ENCODE data around the gene KIF5C. TPM values are rescaled to one million over a fixed set of nuclear protein-coding genes. Genes with fewer than 3 reads are reported as not detected.

Gene KIF5C
- polyA plus RNA-seq, 1 donor (not counting 4 experiments of a cell fraction or from before 2014, with no cell fraction given), result 0.03 TPM

DNA sequence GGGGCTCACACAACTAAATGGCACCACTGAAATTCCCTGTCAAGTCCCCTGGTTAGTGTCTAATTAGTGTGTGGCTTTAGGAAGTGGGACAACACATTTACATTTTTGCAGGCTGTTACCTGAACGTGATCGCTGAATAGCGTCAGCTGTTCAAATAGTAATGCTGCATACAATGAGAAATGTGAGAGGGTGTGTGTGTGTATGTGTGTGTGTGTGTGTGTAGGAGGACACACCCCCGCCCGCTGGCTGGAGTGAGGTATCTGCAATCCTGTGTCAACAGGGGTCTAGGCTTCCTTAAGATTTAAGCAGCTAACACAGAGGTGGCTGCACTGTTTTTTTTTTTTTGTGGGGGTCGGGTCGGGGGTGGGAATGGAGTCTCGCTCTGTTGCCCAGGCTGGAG, 158.7 kb downstream of the KIF5C start:
- no peak overlapping the region for H3K27ac ChIP-seq (ENCODE audit: control insufficient read depth, insufficient read depth, low read length)
- no peaks in the 10 kb centered on the region for H3K36me3 ChIP-seq (ENCODE audit: control insufficient read depth in 2 of 2, extremely low read depth in 1 of 2, insufficient read depth in 2 of 2, low read length in 2 of 2)
- H3K4me1 ChIP-seq (ENCODE audit: control insufficient read depth, extremely low read depth, insufficient read depth, low read length), result peaks cover 13% of the 10 kb centered on the region
- dilution Hi-C loops (cut with MboI; ENCODE audit: extremely low pct_ligation_motif_present, low sequenced_read_pairs), result no loop called here
- H4K20me1 ChIP-seq (ENCODE audit: control insufficient read depth, extremely low read depth, insufficient read depth, low read length), result no peaks in the 10 kb centered on the region
- no peak overlapping the region for H3K9ac ChIP-seq (ENCODE audit: control insufficient read depth, extremely low read depth, insufficient read depth, low read length)
- no peaks in the 10 kb centered on the region for H3K9me1 ChIP-seq (ENCODE audit: control insufficient read depth, extremely low read depth, insufficient read depth, low read length)
- no peak overlapping the region for H3K4me3 ChIP-seq (ENCODE audit: control insufficient read depth in 2 of 3, extremely low read depth in 1 of 3, insufficient read depth in 2 of 3, low read depth in 1 of 3, low read length in 3 of 3)
- H3K9me3 ChIP-seq (ENCODE audit: control insufficient read depth, low read depth, low read length), result no peaks in the 10 kb centered on the region
- no peak for TF ChIP-seq EZH2 (IDR thresholded peaks at IDR 0.05; ENCODE audit: low read length)
- TF ChIP-seq, protein P1, sequence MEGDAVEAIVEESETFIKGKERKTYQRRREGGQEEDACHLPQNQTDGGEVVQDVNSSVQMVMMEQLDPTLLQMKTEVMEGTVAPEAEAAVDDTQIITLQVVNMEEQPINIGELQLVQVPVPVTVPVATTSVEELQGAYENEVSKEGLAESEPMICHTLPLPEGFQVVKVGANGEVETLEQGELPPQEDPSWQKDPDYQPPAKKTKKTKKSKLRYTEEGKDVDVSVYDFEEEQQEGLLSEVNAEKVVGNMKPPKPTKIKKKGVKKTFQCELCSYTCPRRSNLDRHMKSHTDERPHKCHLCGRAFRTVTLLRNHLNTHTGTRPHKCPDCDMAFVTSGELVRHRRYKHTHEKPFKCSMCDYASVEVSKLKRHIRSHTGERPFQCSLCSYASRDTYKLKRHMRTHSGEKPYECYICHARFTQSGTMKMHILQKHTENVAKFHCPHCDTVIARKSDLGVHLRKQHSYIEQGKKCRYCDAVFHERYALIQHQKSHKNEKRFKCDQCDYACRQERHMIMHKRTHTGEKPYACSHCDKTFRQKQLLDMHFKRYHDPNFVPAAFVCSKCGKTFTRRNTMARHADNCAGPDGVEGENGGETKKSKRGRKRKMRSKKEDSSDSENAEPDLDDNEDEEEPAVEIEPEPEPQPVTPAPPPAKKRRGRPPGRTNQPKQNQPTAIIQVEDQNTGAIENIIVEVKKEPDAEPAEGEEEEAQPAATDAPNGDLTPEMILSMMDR (optimal IDR thresholded peaks at IDR 0.05 in 1 of 3, IDR thresholded peaks at IDR 0.05 in 1 of 3, conservative IDR thresholded peaks at IDR 0.05 in 1 of 3; ENCODE audit: extremely low read depth in 1 of 3, insufficient read depth in 2 of 3, low read length in 3 of 3), result no peak
- DNase-seq (ENCODE audit: low read depth, low spot score) (no peak), FAIRE-seq (no peak)
- H2AFZ ChIP-seq (ENCODE audit: control insufficient read depth, low read length), result no peak overlapping the region
- no peaks in the 10 kb centered on the region for H3K79me2 ChIP-seq (ENCODE audit: control insufficient read depth, insufficient read depth, low read length)
- no peak overlapping the region for H3K4me2 ChIP-seq (ENCODE audit: control insufficient read depth, extremely low read depth, insufficient read depth, low read depth, low read length)
- no peaks in the 10 kb centered on the region for H3K27me3 ChIP-seq (ENCODE audit: control insufficient read depth, extremely low read depth, insufficient read depth, low read length)

DNA sequence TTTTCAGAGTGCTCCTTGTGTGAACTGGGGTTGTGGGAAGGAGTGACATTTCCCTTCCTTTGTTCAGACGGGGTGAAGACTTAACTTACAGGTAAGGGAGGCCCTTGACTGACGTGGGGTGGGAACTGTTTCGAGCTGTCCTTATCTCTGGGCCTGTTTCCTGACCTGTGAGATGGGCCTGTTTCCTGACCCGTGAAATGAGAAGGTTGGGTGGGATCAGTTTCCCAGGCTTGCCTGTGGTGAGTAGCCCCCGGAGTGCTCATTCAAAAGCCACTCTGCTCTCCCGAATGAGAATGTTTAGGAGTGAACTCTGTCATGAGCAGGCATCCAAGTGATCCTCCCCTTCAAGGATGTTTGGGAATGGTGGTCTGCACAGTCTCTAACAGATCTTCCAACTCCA, 159.4 kb downstream of the KIF5C start:
- Histone ChIP-seq H4K20me1 (ENCODE audit: control insufficient read depth, extremely low read depth, insufficient read depth, low read length) (no peaks in the 10 kb centered on the region), H3K36me3 (ENCODE audit: control insufficient read depth in 2 of 2, extremely low read depth in 1 of 2, insufficient read depth in 2 of 2, low read length in 2 of 2) (no peaks in the 10 kb centered on the region), H3K4me3 (ENCODE audit: control insufficient read depth in 2 of 3, extremely low read depth in 1 of 3, insufficient read depth in 2 of 3, low read depth in 1 of 3, low read length in 3 of 3) (no peak overlapping the region), H3K4me1 (ENCODE audit: control insufficient read depth, extremely low read depth, insufficient read depth, low read length) (peaks cover 6% of the 10 kb centered on the region), H3K9me3 (ENCODE audit: control insufficient read depth, low read depth, low read length) (no peaks in the 10 kb centered on the region), H3K4me2 (ENCODE audit: control insufficient read depth, extremely low read depth, insufficient read depth, low read depth, low read length) (no peak overlapping the region), H2AFZ (ENCODE audit: control insufficient read depth, low read length) (no peak overlapping the region), H3K9ac (ENCODE audit: control insufficient read depth, extremely low read depth, insufficient read depth, low read length) (no peak overlapping the region), H3K79me2 (ENCODE audit: control insufficient read depth, insufficient read depth, low read length) (no peaks in the 10 kb centered on the region), H3K9me1 (ENCODE audit: control insufficient read depth, extremely low read depth, insufficient read depth, low read length) (no peaks in the 10 kb centered on the region), H3K27ac (ENCODE audit: control insufficient read depth, insufficient read depth, low read length) (no peak overlapping the region), H3K27me3 (ENCODE audit: control insufficient read depth, extremely low read depth, insufficient read depth, low read length) (no peaks in the 10 kb centered on the region)
- no peak for FAIRE-seq
- TF ChIP-seq, protein P1 (optimal IDR thresholded peaks at IDR 0.05 in 1 of 3, IDR thresholded peaks at IDR 0.05 in 1 of 3, conservative IDR thresholded peaks at IDR 0.05 in 1 of 3; ENCODE audit: extremely low read depth in 1 of 3, insufficient read depth in 2 of 3, low read length in 3 of 3), result no peak
- no peak for TF ChIP-seq EZH2 (IDR thresholded peaks at IDR 0.05; ENCODE audit: low read length)
- no peak for DNase-seq (ENCODE audit: low read depth, low spot score)
- dilution Hi-C loops (cut with MboI; ENCODE audit: extremely low pct_ligation_motif_present, low sequenced_read_pairs), result no loop called here
